ENCODE results near the gene RGS10. TPM values are rescaled to one million over a fixed set of nuclear protein-coding genes. Genes with fewer than 3 reads are reported as not detected.

Gene RGS10
- total and polyA plus RNA-seq, 2 of the 8 experiments (the other 6 are each of a cell fraction or from before 2014, with no cell fraction given), result 5.5 to 13.1 TPM

- peak overlapping the region; percentile 73; the same call in 1 of the 2 replicates for H2AFZ ChIP-seq (ENCODE audit: low read length)
- CTCF ChIA-PET (ENCODE audit: partially characterized antibody), result interaction anchor here (0.5 to 3.3 kb wide), 43 partner anchors 8 to 640 kb away, joined by 3 to 21 read pairs (median 4); partner anchors contain the start of gene GRK5
- TF ChIP-seq RNF2 (IDR thresholded peaks at IDR 0.05; ENCODE audit: borderline replicate concordance, low read depth, low read length, missing control alignments, poor library complexity, severe bottlenecking) (no peak), ASH2L (IDR thresholded peaks at IDR 0.05; ENCODE audit: low read length) (no peak), ATF2 (IDR thresholded peaks at IDR 0.05; ENCODE audit: low read length) (no peak), ATF3 (IDR thresholded peaks at IDR 0.05; ENCODE audit: insufficient read depth, low read depth, low read length) (no peak), TAF1 (IDR thresholded peaks at IDR 0.05; ENCODE audit: low read depth, low read length) (no peak), SUZ12 (IDR thresholded peaks at IDR 0.05; ENCODE audit: low read length) (no peak), POLR2A (IDR thresholded peaks at IDR 0.05; ENCODE audit: control extremely low read depth in 1 of 2, low read depth in 2 of 2, low read length in 2 of 2) (no peak), CHD2 (IDR thresholded peaks at IDR 0.05; ENCODE audit: low read length) (no peak), SRF (IDR thresholded peaks at IDR 0.05; ENCODE audit: low read depth, low read length) (no peak), SP1 (IDR thresholded peaks at IDR 0.05; ENCODE audit: low read depth, low read length) (no peak), CHD1 (IDR thresholded peaks at IDR 0.05; ENCODE audit: low read depth, low read length) (no peak), EGR1 (IDR thresholded peaks at IDR 0.05; ENCODE audit: borderline replicate concordance, low read depth, low read length) (no peak), FOSL1 (IDR thresholded peaks at IDR 0.05; ENCODE audit: insufficient read depth, low read depth, low read length) (no peak)
Observed at GRCh38 chr10:119489991-119490326, 52.6 kb downstream of the RGS10 start.

More at GRCh38 chr10:119489991-119490326, 52.6 kb downstream of the RGS10 start:
- 76% methylated on average over 5 of the region's 5 CpGs; no CpG with 5 or more reads in 1 of the 2 experiments for WGBS, 2 experiments (ENCODE audit: extremely low coverage in 1 of 2, insufficient coverage in 1 of 2, insufficient read length in 1 of 2, insufficient replicate concordance in 2 of 2, low coverage in 1 of 2, low lambda C conversion rate in 2 of 2, missing lambda C conversion rate in 1 of 2)
- Histone ChIP-seq H3K4ac (replicated peaks; ENCODE audit: insufficient read length, low read depth, low read length) (no peak overlapping the region), H3K79me2 (ENCODE audit: control insufficient read depth in 1 of 2, insufficient read depth in 2 of 2, low read length in 2 of 2) (no peaks in the 10 kb centered on the region), H3K14ac (ENCODE audit: insufficient read length) (no peak overlapping the region), H3K4me3 (ENCODE audit: extremely low read depth in 1 of 4, insufficient read depth in 2 of 4, low read depth in 3 of 4, low read length in 4 of 4) (peak overlapping the region in 1 of 4 experiments; percentile 63; a peak in 1 of 8 replicates), H4K8ac (ENCODE audit: extremely low read depth, insufficient read depth, low read length) (no peak overlapping the region; the same call in 1 of the 2 replicates), H2BK120ac (replicated peaks; ENCODE audit: low read depth, low read length) (no peak overlapping the region), H3K9ac (replicated peaks in 1 of 4; ENCODE audit: extremely low read depth in 1 of 4, low read depth in 3 of 4, low read length in 3 of 4) (no peak overlapping the region), H3K18ac (ENCODE audit: extremely low read depth, low read length) (no peak overlapping the region), H4K20me1 (replicated peaks in 1 of 2; ENCODE audit: control insufficient read depth in 1 of 2, insufficient read depth in 2 of 2, low read length in 2 of 2) (no peaks in the 10 kb centered on the region), H3K27ac (ENCODE audit: low read depth, low read length) (no peak overlapping the region), H4K5ac (ENCODE audit: insufficient read length, low read depth, low read length) (no peak overlapping the region), H3K27me3 (replicated peaks in 1 of 4; ENCODE audit: control insufficient read depth in 3 of 4, extremely low read depth in 1 of 4, insufficient read depth in 3 of 4, low read length in 3 of 4) (peaks cover 0 to 6% (median 2%) of the 10 kb centered on the region in 4 experiments; a peak in 3 of 7 replicates), H3K56ac (replicated peaks; ENCODE audit: insufficient read length, low read depth, low read length) (no peak overlapping the region), H2BK20ac (ENCODE audit: low read length) (no peak overlapping the region), H2BK15ac (ENCODE audit: low read length) (no peak overlapping the region), H3K36me3 (ENCODE audit: control insufficient read depth in 2 of 4, insufficient read depth in 4 of 4, low read length in 3 of 4) (no peaks in the 10 kb centered on the region), H2BK12ac (ENCODE audit: low read depth, low read length) (no peak overlapping the region), H3K79me1 (ENCODE audit: low read depth, low read length) (no peaks in the 10 kb centered on the region; the same call in 1 of the 2 replicates), H3K9me3 (ENCODE audit: insufficient read depth in 2 of 2, low read depth in 1 of 2, low read length in 1 of 2) (no peaks in the 10 kb centered on the region), H3K23me2 (ENCODE audit: low read depth, low read length) (no peaks in the 10 kb centered on the region; the same call in 1 of the 2 replicates), H3K23ac (ENCODE audit: insufficient read length) (no peak overlapping the region), H2AK5ac (ENCODE audit: low read depth, low read length) (no peak overlapping the region), H3K4me1 (replicated peaks in 1 of 4; ENCODE audit: control insufficient read depth in 3 of 4, insufficient read depth in 4 of 4, low read length in 3 of 4) (no peaks in the 10 kb centered on the region), H4K91ac (replicated peaks; ENCODE audit: insufficient read length, low read length) (no peak overlapping the region), H2BK5ac (ENCODE audit: low read depth, low read length) (no peak overlapping the region), H3K4me2 (ENCODE audit: insufficient read depth in 1 of 2, low read depth in 2 of 2, low read length in 2 of 2) (peak overlapping the region in 1 of 2 experiments; percentile 39; a peak in 1 of 4 replicates)
- FAIRE-seq (no peak), DNase-seq (ENCODE audit: low read depth in 1 of 2, low spot score in 2 of 2) (no peak)
- POLR2A ChIA-PET (ENCODE audit: partially characterized antibody), result no interaction called here

All from H1 (cell line).